HFF-Myc (cell line): Measurements from ENCODE around the gene CAMK2B.

ENCODE experiments used
- DNase-seq: peaks from one replicate; pipeline ENCODE4 v3.0.0-alpha.2; 2011; ENCODE audit warnings: low read depth; ENCODE audit errors: extremely low read depth
- H3K4me3 ChIP-seq: replicated peaks from 2 replicates; pipeline ENCODE4 v1.5.1; 2011; ENCODE audit warnings: low read depth, mild to moderate bottlenecking, control low read depth, low read length
- TF ChIP-seq, protein P1 (sequence below): IDR thresholded peaks from 2 replicates; pipeline ENCODE4 v1.5.1; 2012; ENCODE audit warnings: mild to moderate bottlenecking, low read depth, low read length, control low read depth; ENCODE audit errors: missing control alignments

Gene CAMK2B

DNA sequence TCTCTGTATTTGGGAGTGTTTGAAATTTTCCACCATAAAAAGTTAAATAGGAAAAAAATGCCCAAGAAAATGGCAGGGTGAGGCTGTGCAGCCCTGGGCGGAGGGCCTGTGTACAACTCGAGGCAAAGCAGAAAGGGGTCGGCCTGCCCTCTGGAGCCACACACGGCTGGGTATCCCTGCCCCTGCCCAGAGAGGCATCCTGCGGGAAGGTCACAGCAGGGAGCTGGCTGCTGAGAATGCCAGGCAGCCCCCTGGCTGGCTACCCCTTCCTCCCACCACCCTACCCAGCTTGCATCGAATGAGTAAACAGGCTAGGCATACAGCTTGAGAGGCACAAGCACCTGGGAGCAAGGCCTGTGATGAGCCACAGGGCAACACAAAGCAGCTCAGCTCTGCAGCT, 46.1 kb downstream of the CAMK2B start:
- no peak overlapping the region for H3K4me3 ChIP-seq
- TF ChIP-seq, protein P1, sequence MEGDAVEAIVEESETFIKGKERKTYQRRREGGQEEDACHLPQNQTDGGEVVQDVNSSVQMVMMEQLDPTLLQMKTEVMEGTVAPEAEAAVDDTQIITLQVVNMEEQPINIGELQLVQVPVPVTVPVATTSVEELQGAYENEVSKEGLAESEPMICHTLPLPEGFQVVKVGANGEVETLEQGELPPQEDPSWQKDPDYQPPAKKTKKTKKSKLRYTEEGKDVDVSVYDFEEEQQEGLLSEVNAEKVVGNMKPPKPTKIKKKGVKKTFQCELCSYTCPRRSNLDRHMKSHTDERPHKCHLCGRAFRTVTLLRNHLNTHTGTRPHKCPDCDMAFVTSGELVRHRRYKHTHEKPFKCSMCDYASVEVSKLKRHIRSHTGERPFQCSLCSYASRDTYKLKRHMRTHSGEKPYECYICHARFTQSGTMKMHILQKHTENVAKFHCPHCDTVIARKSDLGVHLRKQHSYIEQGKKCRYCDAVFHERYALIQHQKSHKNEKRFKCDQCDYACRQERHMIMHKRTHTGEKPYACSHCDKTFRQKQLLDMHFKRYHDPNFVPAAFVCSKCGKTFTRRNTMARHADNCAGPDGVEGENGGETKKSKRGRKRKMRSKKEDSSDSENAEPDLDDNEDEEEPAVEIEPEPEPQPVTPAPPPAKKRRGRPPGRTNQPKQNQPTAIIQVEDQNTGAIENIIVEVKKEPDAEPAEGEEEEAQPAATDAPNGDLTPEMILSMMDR, result no peak
- DNase-seq, result no peak

DNA sequence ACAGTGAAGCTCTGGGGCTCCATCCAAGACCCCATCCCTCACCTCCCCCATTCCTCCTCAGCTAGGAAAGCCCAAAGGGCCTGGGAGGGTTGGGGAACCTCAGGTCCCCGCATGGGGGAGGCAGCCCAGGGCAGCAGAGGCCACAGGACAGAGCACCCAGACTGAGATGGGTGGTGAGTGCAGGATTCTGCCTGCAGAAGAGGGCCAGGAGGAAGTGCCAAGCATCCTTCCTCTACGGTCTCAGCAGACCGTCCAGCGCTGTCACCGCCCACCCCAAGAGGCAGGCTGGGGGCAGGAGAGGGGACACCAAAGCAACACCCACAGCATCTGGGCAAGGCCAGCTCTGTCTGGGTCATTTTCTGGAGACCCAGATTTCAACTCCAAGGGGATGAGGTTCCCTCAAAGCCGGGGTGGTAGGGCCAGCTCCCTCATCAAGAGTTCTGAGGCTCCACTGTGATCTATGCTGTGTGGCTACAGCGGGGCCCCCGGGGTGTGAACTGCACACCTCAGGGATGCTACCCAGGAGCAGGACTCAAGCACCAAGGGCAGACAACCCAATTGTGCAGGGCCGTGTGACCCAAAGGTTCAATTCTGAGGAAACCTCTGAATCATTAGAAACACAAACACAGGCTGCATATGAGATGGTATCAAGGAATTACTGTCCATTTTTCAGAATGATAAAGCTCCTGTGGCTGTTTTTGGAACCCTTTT, 46.8 kb downstream of the CAMK2B start:
- no peak overlapping the region for H3K4me3 ChIP-seq
- no peak for DNase-seq
- TF ChIP-seq, protein P1, result no peak

DNA sequence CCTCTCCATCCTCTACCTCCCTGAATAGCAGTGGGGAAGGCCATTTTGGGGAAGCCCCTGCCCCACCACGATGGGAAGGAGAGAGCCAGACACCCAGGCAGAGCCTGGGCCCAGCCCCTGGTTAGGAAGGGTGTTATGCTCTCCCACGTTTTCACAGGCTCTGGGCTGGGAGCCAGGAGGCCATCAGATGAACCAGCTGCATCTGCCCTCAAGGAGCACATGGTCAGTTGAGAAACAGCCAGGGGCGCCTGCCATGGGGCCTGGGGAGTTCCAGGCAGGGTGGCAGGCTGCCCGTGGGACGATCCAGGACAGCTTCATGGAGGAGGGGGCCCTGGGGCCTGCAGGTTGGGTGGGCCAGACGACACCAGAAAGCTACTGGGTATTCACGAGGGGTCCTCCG, 47.5 kb downstream of the CAMK2B start:
- TF ChIP-seq, protein P1, result no peak
- H3K4me3 ChIP-seq, result no peak overlapping the region
- DNase-seq, result peak; percentile 22

DNA sequence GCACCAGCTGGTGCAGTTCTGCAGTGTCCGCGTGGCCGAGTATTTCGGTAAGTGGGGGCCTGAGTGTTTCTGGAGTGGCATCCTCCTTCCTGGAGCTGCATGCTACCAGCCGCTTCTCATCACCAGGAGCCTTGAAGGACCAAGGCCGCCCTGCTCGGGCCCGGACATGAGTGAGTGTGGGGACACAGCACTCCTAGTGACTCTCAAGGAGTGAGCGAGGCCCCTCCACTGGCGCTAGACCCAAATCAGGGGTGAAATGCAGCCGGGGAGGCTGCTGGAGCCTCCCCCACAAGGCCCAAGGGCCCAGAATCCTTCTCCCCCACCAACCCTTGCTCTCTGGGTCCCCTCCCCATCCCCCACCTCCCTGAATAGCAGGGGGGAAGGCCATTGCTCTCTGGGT, 48.0 kb downstream of the CAMK2B start:
- no peak for DNase-seq
- TF ChIP-seq, protein P1, result no peak

DNA sequence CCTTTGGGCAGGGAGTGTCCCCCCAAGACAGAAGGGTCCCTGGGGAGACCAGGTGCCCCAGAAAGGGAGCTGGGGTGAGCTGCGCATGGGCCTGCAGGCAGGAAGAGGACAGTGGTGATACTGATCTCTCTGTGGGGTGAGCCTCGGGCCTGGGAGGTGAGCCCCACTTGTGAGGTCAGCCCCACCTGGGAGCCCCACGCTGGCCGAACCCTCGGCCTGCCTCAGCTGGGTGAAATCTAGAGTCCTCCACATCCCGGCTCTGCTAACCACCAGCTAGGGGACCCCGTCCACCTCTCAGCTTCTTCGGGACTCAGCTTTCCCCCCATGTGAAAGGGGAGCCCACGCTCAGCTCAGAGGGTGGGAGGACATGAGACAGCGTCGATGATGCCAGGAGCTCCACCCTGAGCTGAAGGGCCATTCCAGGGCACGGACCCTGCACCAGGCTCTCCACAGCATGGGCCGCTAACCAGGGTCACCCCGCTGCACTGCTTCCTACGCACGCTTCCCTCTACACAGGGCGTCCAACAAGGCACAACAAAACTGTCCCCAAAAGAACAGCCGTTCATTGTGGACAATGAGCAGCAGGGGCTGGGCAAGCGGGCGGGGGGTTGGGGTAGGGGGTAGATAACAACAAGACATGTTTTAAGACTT, 48.7 kb downstream of the CAMK2B start:
- no peak overlapping the region for H3K4me3 ChIP-seq
- no peak for DNase-seq
- TF ChIP-seq, protein P1, result no peak

More for the DNA sequence above, 48.0 kb downstream of the CAMK2B start:
- H3K4me3 ChIP-seq, result no peak overlapping the region

DNA sequence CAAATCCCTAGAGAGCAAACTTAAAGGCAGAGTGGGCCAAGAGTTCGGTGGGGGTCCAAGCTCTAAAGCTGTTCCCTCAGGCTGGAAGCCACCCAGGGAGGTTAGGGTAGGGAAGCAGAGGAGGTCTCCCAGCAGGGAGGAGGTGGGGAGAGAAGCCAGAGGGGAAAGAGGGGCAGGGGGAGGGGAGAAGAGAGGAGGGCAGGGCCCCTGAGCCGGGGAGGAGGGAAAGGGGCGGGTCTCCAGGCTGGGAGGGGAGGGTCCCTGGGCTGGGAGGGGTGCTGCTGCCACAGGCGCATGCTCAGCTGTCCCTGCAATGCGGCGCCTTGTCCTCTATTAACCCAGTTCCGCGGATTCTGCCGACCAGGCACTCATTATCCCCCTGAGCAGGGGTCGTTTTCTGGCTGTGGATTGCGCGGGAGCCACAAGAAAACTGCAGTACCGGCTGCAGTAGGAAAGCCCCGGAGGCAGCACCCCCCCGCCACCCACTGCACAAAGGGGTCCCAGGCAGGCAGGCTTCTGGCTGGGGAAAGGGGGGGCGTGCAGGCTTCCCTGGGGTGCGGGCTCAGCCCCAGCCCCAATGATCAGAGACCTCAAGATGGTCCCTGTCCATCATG, 49.3 kb downstream of the CAMK2B start:
- no peak for DNase-seq
- no peak overlapping the region for H3K4me3 ChIP-seq
- TF ChIP-seq, protein P1, result no peak
